ENCODE results near the gene CTNNBL1.

CTNNBL1 gene

DNA sequence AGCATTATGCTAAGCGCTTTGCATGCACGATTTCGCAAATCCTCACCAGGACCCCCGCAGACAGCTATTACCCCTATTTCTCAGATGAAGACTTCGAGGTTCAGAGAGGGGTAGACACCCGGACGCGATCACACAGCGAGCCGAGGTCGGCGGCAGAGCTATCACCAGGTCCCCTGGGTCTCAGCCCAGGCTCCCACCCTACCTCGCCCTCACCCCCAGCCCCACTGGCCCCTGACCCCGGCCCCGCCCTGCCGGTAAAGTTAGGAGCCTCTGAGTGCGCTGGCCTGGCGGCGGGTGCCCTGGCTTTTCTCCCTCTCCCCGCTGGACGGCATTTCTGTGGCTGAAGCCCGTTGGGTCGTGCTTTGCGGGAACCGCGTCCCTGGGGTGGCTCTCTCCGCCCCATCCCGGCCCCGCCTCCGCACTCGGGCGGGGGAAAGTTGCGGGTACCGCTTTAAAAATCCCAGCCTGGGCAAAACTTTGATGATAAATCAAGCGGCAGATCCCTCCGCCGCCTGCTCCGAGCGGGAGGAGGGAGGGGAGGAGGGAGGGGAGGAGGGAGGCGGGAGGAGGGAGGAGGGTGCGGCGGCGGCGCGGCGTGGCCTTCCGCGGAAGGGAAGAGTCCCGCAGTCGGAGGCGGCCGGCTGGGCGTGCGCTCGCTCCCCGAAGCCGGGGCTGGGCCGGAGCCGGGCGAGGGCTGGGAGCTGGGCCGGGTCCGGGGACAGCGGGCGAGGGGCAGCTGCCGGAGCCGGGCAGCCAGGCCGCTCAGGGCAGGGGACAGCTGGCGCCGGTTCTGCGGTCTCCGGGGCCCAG lies 208.9 kb downstream of the CTNNBL1 start, which contains the start of gene VSTM2L:
Gene VSTM2L, plus strand, starts transcription at position 624 of the 810 bp plus-strand sequence. CDS start 224 bp downstream, outside the sequence.
- no peak within 1 kb of the TSS for H3K14ac ChIP-seq (ENCODE audit: low read length in 2 of 2)
- no peak within 1 kb of the TSS for H4K91ac ChIP-seq (ENCODE audit: low read length)
- H3K79me1 ChIP-seq (replicated peaks; ENCODE audit: low read length, poor library complexity, severe bottlenecking), result no peaks in the 10 kb centered on the region
- no peak within 1 kb of the TSS for H4K8ac ChIP-seq (ENCODE audit: low read length)
- no peak within 1 kb of the TSS for H2BK15ac ChIP-seq (ENCODE audit: low read depth, poor library complexity, severe bottlenecking)
- no peak within 1 kb of the TSS for H3K18ac ChIP-seq (ENCODE audit: low read depth in 1 of 2, low read length in 2 of 2)
- H3K9me3 ChIP-seq (ENCODE audit: control insufficient read depth, low read length), result no peaks in the 10 kb centered on the region
- H3K27me3 ChIP-seq (ENCODE audit: control insufficient read depth in 1 of 2, insufficient read depth in 1 of 2, low read length in 2 of 2), result peaks cover 66 to 68% of the 10 kb centered on the region in 2 experiments
- peak within 1 kb of the TSS; percentile 42 to 56 for H3K4me3 ChIP-seq (ENCODE audit: insufficient read depth in 1 of 2, low read depth in 1 of 2, low read length in 2 of 2)
- no peak within 1 kb of the TSS for H2BK12ac ChIP-seq (ENCODE audit: low read length in 2 of 2)
- H2AK5ac ChIP-seq (ENCODE audit: low read length, severe bottlenecking), result no peak within 1 kb of the TSS
- H2BK120ac ChIP-seq (ENCODE audit: low read depth, low read length), result no peak within 1 kb of the TSS
- H3K4me2 ChIP-seq (ENCODE audit: low read length, poor library complexity, severe bottlenecking), result peak within 1 kb of the TSS; percentile 79
- H3K4ac ChIP-seq (ENCODE audit: low read depth in 1 of 2, low read length in 2 of 2), result no peak within 1 kb of the TSS
- H3K27ac ChIP-seq (ENCODE audit: low read length, poor library complexity, severe bottlenecking), result no peak within 1 kb of the TSS
- no peak within 1 kb of the TSS for H2AFZ ChIP-seq (ENCODE audit: low read depth, low read length)
- no peak within 1 kb of the TSS for H2BK5ac ChIP-seq (ENCODE audit: low read depth, low read length, poor library complexity, severe bottlenecking)
- no peaks in the 10 kb centered on the region for H3K36me3 ChIP-seq (ENCODE audit: control insufficient read depth in 1 of 2, insufficient read depth in 2 of 2, low read depth in 1 of 2, low read length in 2 of 2)
- peaks cover 18% of the 10 kb centered on the region for H3K4me1 ChIP-seq (ENCODE audit: control insufficient read depth, insufficient read depth, low read depth, low read length)
- 12% methylated on average over 35 of the region's 71 CpGs for WGBS
- peak within 1 kb of the TSS; percentile 49 for H3K9ac ChIP-seq (ENCODE audit: low read length)
- DNase-seq, result peak; percentile 28
- H3K23ac ChIP-seq (ENCODE audit: low read length in 2 of 2), result no peak within 1 kb of the TSS

DNA sequence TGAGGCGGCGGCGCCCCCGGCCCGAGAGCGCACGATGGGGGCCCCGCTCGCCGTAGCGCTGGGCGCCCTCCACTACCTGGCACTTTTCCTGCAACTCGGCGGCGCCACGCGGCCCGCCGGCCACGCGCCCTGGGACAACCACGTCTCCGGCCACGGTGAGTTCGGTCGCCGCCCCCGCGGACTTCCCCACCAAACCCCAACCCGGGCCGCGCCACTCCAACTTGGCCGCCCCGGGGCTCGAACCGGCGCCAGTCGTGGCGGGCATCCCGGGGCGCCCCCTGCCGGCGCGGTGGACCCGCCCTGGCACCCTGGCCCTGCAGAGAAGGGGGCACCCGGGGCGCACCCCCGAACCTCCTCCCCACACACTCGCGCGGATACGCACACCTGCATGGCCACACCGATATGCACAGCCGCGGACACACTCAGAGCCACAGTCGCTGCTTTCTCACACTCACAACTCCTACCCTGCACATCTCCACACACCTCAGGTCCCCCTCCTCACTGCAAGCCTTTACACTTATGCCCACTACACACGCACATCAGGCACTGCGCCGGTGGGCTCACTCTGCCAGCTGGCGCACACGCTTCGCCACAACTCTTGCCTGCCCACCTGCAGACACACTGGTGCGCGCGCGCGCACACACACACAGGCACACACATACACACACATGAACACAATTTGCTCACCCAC lies 209.6 kb downstream of the CTNNBL1 start:
- Histone ChIP-seq H2BK12ac (ENCODE audit: low read length in 2 of 2) (no peak overlapping the region), H3K9me3 (ENCODE audit: control insufficient read depth, low read length) (no peaks in the 10 kb centered on the region), H3K14ac (ENCODE audit: low read length in 2 of 2) (no peak overlapping the region), H3K4me1 (ENCODE audit: control insufficient read depth, insufficient read depth, low read depth, low read length) (peaks cover 22% of the 10 kb centered on the region), H2BK120ac (ENCODE audit: low read depth, low read length) (no peak overlapping the region), H3K18ac (ENCODE audit: low read depth in 1 of 2, low read length in 2 of 2) (no peak overlapping the region), H3K27me3 (ENCODE audit: control insufficient read depth in 1 of 2, insufficient read depth in 1 of 2, low read length in 2 of 2) (peaks cover 63 to 66% of the 10 kb centered on the region in 2 experiments), H3K79me1 (replicated peaks; ENCODE audit: low read length, poor library complexity, severe bottlenecking) (no peaks in the 10 kb centered on the region), H4K8ac (ENCODE audit: low read length) (no peak overlapping the region), H3K4me2 (ENCODE audit: low read length, poor library complexity, severe bottlenecking) (peak overlapping the region; percentile 44), H3K9ac (ENCODE audit: low read length) (peak overlapping the region; percentile 49), H3K27ac (ENCODE audit: low read length, poor library complexity, severe bottlenecking) (no peak overlapping the region), H3K4me3 (ENCODE audit: insufficient read depth in 1 of 2, low read depth in 1 of 2, low read length in 2 of 2) (peak overlapping the region; percentile 21 to 56), H3K23ac (ENCODE audit: low read length in 2 of 2) (no peak overlapping the region), H2AK5ac (ENCODE audit: low read length, severe bottlenecking) (no peak overlapping the region), H3K4ac (ENCODE audit: low read depth in 1 of 2, low read length in 2 of 2) (no peak overlapping the region), H4K91ac (ENCODE audit: low read length) (no peak overlapping the region), H2AFZ (ENCODE audit: low read depth, low read length) (no peak overlapping the region), H2BK5ac (ENCODE audit: low read depth, low read length, poor library complexity, severe bottlenecking) (no peak overlapping the region), H2BK15ac (ENCODE audit: low read depth, poor library complexity, severe bottlenecking) (no peak overlapping the region), H3K36me3 (ENCODE audit: control insufficient read depth in 1 of 2, insufficient read depth in 2 of 2, low read depth in 1 of 2, low read length in 2 of 2) (no peaks in the 10 kb centered on the region)
- DNase-seq, result no peak
- 41% methylated on average over 57 of the region's 67 CpGs for WGBS

DNA sequence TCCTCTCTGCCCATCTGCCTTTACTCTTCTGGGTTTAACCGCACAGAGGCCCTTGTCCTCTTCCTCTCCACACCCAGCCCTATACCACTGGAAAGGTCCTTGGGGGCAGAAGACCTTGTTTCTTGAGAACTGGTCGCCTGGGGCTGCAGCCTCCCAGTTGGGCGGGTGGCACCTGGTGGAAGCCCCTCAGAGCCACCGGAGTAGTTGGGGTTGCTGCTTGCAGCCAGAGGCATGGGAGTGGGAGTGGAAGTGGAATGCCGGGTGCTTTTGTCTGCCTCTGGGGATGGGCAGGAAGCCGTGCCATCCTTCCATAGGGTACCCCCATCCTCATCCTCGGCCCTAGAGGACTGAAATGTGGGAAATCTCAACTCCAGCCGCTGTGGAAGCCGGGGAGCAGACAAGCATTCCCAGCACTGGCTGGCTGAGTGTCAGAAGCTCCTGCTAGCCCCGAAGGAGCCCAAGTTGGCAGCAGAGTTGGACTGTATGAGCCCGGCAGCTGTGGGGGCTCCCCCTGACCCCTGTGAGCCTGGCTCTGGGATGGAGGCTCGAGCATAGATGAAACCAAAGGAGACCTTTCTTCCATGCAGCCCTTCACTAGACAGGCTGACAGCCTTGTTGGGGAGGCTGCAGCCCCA lies 210.3 kb downstream of the CTNNBL1 start:
- Histone ChIP-seq H3K4me1 (ENCODE audit: control insufficient read depth, insufficient read depth, low read depth, low read length) (peaks cover 25% of the 10 kb centered on the region), H2AK5ac (ENCODE audit: low read length, severe bottlenecking) (no peak overlapping the region), H3K79me1 (replicated peaks; ENCODE audit: low read length, poor library complexity, severe bottlenecking) (no peaks in the 10 kb centered on the region), H3K9me3 (ENCODE audit: control insufficient read depth, low read length) (no peaks in the 10 kb centered on the region), H2BK12ac (ENCODE audit: low read length in 2 of 2) (no peak overlapping the region), H3K4me3 (ENCODE audit: insufficient read depth in 1 of 2, low read depth in 1 of 2, low read length in 2 of 2) (no peak overlapping the region), H2BK5ac (ENCODE audit: low read depth, low read length, poor library complexity, severe bottlenecking) (no peak overlapping the region), H3K4ac (ENCODE audit: low read depth in 1 of 2, low read length in 2 of 2) (no peak overlapping the region), H3K36me3 (ENCODE audit: control insufficient read depth in 1 of 2, insufficient read depth in 2 of 2, low read depth in 1 of 2, low read length in 2 of 2) (no peaks in the 10 kb centered on the region), H3K4me2 (ENCODE audit: low read length, poor library complexity, severe bottlenecking) (no peak overlapping the region), H4K91ac (ENCODE audit: low read length) (no peak overlapping the region), H3K9ac (ENCODE audit: low read length) (no peak overlapping the region), H2BK120ac (ENCODE audit: low read depth, low read length) (no peak overlapping the region), H3K23ac (ENCODE audit: low read length in 2 of 2) (no peak overlapping the region), H3K18ac (ENCODE audit: low read depth in 1 of 2, low read length in 2 of 2) (no peak overlapping the region), H2AFZ (ENCODE audit: low read depth, low read length) (no peak overlapping the region), H2BK15ac (ENCODE audit: low read depth, poor library complexity, severe bottlenecking) (no peak overlapping the region), H3K27me3 (ENCODE audit: control insufficient read depth in 1 of 2, insufficient read depth in 1 of 2, low read length in 2 of 2) (peaks cover 60 to 64% of the 10 kb centered on the region in 2 experiments), H3K27ac (ENCODE audit: low read length, poor library complexity, severe bottlenecking) (no peak overlapping the region), H4K8ac (ENCODE audit: low read length) (no peak overlapping the region), H3K14ac (ENCODE audit: low read length in 2 of 2) (no peak overlapping the region)
- 82% methylated on average over 11 of the region's 12 CpGs for WGBS
- DNase-seq, result no peak

DNA sequence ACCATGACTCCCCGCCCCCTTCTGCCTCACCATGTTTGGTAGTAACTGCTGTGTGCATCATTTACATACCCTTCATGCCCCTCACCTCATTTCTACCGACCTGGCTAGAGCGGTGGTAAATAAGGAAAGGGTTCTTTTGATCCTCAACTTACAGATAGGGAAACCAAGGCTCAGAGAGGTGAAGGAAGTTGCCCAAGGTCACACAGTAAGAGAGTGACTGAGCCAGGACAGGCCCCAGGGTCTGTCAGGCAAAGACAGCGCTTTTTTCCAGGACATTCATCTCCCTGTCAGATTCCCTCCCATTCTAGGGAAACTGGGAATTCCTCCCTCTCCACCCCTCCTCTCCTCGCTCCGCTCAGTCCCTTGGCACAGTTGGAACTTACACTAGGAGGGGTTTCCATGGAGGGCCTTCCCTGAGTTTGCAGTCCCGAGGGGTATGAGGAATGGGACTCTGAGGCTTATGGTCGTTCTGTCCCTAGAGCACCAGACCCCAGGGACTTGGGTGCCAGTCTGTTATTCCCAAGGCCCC lies 211.1 kb downstream of the CTNNBL1 start:
- Histone ChIP-seq H2AK5ac (ENCODE audit: low read length, severe bottlenecking) (no peak overlapping the region), H3K9me3 (ENCODE audit: control insufficient read depth, low read length) (no peaks in the 10 kb centered on the region), H3K4ac (ENCODE audit: low read depth in 1 of 2, low read length in 2 of 2) (no peak overlapping the region), H3K4me2 (ENCODE audit: low read length, poor library complexity, severe bottlenecking) (no peak overlapping the region), H2BK12ac (ENCODE audit: low read length in 2 of 2) (no peak overlapping the region), H3K14ac (ENCODE audit: low read length in 2 of 2) (no peak overlapping the region), H2BK5ac (ENCODE audit: low read depth, low read length, poor library complexity, severe bottlenecking) (no peak overlapping the region), H3K79me1 (replicated peaks; ENCODE audit: low read length, poor library complexity, severe bottlenecking) (no peaks in the 10 kb centered on the region), H3K27me3 (ENCODE audit: control insufficient read depth in 1 of 2, insufficient read depth in 1 of 2, low read length in 2 of 2) (peaks cover 52 to 63% of the 10 kb centered on the region in 2 experiments), H3K27ac (ENCODE audit: low read length, poor library complexity, severe bottlenecking) (no peak overlapping the region), H2BK15ac (ENCODE audit: low read depth, poor library complexity, severe bottlenecking) (no peak overlapping the region), H4K91ac (ENCODE audit: low read length) (no peak overlapping the region), H3K36me3 (ENCODE audit: control insufficient read depth in 1 of 2, insufficient read depth in 2 of 2, low read depth in 1 of 2, low read length in 2 of 2) (no peaks in the 10 kb centered on the region), H2BK120ac (ENCODE audit: low read depth, low read length) (no peak overlapping the region), H3K23ac (ENCODE audit: low read length in 2 of 2) (no peak overlapping the region), H4K8ac (ENCODE audit: low read length) (no peak overlapping the region), H3K18ac (ENCODE audit: low read depth in 1 of 2, low read length in 2 of 2) (no peak overlapping the region), H3K4me3 (ENCODE audit: insufficient read depth in 1 of 2, low read depth in 1 of 2, low read length in 2 of 2) (no peak overlapping the region), H3K9ac (ENCODE audit: low read length) (no peak overlapping the region), H3K4me1 (ENCODE audit: control insufficient read depth, insufficient read depth, low read depth, low read length) (peaks cover 25% of the 10 kb centered on the region), H2AFZ (ENCODE audit: low read depth, low read length) (no peak overlapping the region)
- DNase-seq, result no peak
- 88% methylated on average over 7 of the region's 8 CpGs for WGBS

Measured in mesenchymal stem cell (in vitro differentiated cells and primary cell).